Thoracic aorta (tissue), 2 donors: ENCODE data around the gene PDE4B. TPM values are rescaled to one million over a fixed set of nuclear protein-coding genes. Genes with fewer than 3 reads are reported as not detected.

ENCODE experiments used
- ATAC-seq: fragments of 150-250 bp; one replicate; pipeline ENCODE4 v1.8.0; 2017; ENCODE audit warnings: low read depth; ENCODE audit not compliant: insufficient number of reproducible peaks, low FRiP score
- DNase-seq: peaks from one replicate; pipeline ENCODE4 v3.0.0-alpha.2; 2020; ENCODE audit warnings: low spot score
- H3K27ac ChIP-seq, 2 donors: fragments of 200-600 bp; sonication (generic); 1 replicate in 1 of 2; 2 replicates in 1 of 2; pipeline ENCODE4 v1.5.1; 2016; ENCODE audit warnings: mild to moderate bottlenecking in 2 of 2, moderate library complexity in 2 of 2
- H3K27me3 ChIP-seq: fragments of 200-600 bp; sonication (generic); replicated peaks from 2 replicates; pipeline ENCODE4 v1.6.0; 2016; ENCODE audit warnings: mild to moderate bottlenecking; ENCODE audit not compliant: insufficient read depth
- H3K36me3 ChIP-seq: fragments of 200-600 bp; sonication (generic); one replicate; pipeline ENCODE4 v1.5.1; 2016
- H3K4me1 ChIP-seq, 2 donors: fragments of 200-600 bp; sonication (generic); 1 replicate in 1 of 2; 2 replicates in 1 of 2; pipeline versions ENCODE4 v1.5.1 to v1.6.0; 2016; ENCODE audit warnings: low read depth in 2 of 2, mild to moderate bottlenecking in 1 of 2; ENCODE audit not compliant: control insufficient read depth in 1 of 2
- H3K4me3 ChIP-seq: fragments of 200-600 bp; sonication (generic); 2 replicates; pipeline ENCODE4 v1.5.1; 2016; ENCODE audit warnings: mild to moderate bottlenecking
- H3K9me3 ChIP-seq: fragments of 200-600 bp; sonication (generic); 2 replicates; pipeline ENCODE4 v1.5.1; 2016
- total RNA-seq, 2 donors: library from RNA; depleted of rRNA; stranded (reverse); fragments of >200 nt; gene quantifications; one replicate each; pipeline versions ENCODE4 v1.1.0 to v1.2.3, GENCODE V29; 2016
- TF ChIP-seq, protein P1 (sequence below): fragments of 200-600 bp; sonication (generic); IDR thresholded peaks from one replicate; pipeline ENCODE4 v1.5.1; 2019; ENCODE audit warnings: antibody characterized with exemption

The PDE4B gene
- total RNA-seq, 2 donors from 2014 or later, result 29.0 to 42.4 TPM

DNA sequence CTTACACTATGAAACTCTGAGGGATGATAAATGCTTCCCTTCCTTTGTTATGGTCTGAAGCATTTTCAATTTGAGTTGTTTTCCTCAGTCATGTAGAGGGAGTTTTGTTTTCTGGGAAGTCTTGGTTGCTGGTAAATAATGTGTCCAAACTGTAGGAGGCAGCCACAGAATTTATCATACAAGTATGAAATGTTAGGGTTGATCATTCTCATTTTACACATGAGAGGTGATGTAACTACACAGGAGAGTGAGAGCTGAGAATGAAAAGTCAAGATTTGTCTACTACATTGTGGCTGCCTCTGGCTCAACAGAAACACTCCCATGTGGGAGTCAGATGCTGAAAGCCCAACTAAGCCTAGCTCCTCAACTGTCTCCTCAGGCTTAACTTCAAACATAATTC is 558.8 kb downstream of the PDE4B start:
- no peaks in the 10 kb centered on the region for H3K36me3 ChIP-seq
- no peak overlapping the region for H3K4me3 ChIP-seq
- no peaks in the 10 kb centered on the region for H3K9me3 ChIP-seq
- ATAC-seq (no peak), DNase-seq (no peak)
- peaks cover 21 to 31% of the 10 kb centered on the region in 2 donors for H3K4me1 ChIP-seq
- H3K27ac ChIP-seq, result no peak overlapping the region
- H3K27me3 ChIP-seq, result no peaks in the 10 kb centered on the region
- TF ChIP-seq, protein P1, sequence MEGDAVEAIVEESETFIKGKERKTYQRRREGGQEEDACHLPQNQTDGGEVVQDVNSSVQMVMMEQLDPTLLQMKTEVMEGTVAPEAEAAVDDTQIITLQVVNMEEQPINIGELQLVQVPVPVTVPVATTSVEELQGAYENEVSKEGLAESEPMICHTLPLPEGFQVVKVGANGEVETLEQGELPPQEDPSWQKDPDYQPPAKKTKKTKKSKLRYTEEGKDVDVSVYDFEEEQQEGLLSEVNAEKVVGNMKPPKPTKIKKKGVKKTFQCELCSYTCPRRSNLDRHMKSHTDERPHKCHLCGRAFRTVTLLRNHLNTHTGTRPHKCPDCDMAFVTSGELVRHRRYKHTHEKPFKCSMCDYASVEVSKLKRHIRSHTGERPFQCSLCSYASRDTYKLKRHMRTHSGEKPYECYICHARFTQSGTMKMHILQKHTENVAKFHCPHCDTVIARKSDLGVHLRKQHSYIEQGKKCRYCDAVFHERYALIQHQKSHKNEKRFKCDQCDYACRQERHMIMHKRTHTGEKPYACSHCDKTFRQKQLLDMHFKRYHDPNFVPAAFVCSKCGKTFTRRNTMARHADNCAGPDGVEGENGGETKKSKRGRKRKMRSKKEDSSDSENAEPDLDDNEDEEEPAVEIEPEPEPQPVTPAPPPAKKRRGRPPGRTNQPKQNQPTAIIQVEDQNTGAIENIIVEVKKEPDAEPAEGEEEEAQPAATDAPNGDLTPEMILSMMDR, result no peak

DNA sequence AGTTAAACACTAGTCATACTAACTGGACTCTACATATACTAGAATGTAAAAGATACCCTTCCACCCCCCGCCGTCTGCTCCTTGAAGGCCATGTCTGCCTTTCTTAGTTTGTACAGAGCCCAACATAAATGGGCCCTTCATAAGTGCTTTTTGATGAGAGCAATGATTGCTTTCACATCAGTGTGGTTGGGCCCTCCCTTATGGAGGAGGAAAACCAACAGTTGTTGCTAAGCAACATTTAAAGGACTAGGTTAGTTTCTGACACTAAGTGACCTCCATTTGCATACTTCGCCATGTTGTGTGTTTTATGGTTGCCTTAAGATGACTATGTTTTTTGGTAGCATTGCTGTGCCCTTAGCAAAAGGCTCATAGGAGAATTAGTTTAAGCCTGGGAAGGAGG is 559.2 kb downstream of the PDE4B start:
- DNase-seq, result no peak
- Histone ChIP-seq H3K27ac (no peak overlapping the region), H3K4me1 (peaks cover 21 to 31% of the 10 kb centered on the region in 2 donors)

DNA sequence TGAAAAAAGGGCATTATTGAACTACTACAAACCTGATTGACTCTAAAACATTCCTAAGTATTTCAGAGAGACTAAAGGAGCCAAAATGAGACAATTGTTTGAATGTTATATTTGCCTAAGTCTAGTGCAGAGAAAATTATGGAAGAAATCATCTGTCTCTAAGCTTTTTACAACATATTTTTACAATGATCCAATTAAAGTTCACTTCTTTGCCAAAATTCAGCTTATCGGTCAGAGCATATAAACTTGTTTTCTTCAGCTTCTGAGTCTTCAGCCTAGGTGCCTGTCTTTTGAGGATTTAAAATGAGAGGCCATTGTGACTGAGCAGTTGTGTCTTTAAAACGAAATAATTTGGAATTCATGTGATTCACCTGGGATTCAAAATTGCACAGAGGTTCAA is 560.1 kb downstream of the PDE4B start:
- Histone ChIP-seq H3K27me3 (no peaks in the 10 kb centered on the region), H3K27ac (no peak overlapping the region), H3K9me3 (no peaks in the 10 kb centered on the region), H3K4me3 (no peak overlapping the region), H3K36me3 (no peaks in the 10 kb centered on the region), H3K4me1 (peaks cover 21 to 31% of the 10 kb centered on the region in 2 donors)
- TF ChIP-seq, protein P1, result no peak
- ATAC-seq, result no peak
- no peak for DNase-seq

More for the DNA sequence above, 559.2 kb downstream of the PDE4B start:
- H3K9me3 ChIP-seq, result no peaks in the 10 kb centered on the region
- no peak for ATAC-seq
- TF ChIP-seq, protein P1, result no peak
- no peaks in the 10 kb centered on the region for H3K27me3 ChIP-seq
- no peaks in the 10 kb centered on the region for H3K36me3 ChIP-seq
- H3K4me3 ChIP-seq, result no peak overlapping the region

DNA sequence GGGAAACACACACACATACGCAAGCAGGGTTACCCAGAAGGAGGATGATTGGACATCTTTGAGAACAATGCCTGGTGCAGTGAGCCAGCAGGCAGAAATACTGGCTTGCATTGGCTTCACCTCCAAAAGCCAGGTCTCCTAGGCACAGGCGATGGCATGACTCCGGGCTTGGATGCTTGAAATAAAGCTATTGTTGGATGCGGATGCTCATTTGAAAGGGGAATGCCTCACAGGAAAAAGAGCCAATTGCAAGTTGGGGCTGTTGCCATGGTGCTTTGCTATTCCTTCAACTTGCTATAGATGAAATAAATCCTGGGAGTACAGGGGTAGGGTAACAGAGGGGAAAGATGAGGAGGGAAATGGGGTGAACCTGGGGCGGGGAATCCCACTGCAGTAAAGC is 560.6 kb downstream of the PDE4B start:
- Histone ChIP-seq H3K4me1 (peaks cover 21 to 31% of the 10 kb centered on the region in 2 donors), H3K9me3 (no peaks in the 10 kb centered on the region), H3K4me3 (no peak overlapping the region), H3K27ac (no peak overlapping the region), H3K36me3 (no peaks in the 10 kb centered on the region), H3K27me3 (no peaks in the 10 kb centered on the region)
- no peak for ATAC-seq
- TF ChIP-seq, protein P1, result no peak
- DNase-seq, result no peak

DNA sequence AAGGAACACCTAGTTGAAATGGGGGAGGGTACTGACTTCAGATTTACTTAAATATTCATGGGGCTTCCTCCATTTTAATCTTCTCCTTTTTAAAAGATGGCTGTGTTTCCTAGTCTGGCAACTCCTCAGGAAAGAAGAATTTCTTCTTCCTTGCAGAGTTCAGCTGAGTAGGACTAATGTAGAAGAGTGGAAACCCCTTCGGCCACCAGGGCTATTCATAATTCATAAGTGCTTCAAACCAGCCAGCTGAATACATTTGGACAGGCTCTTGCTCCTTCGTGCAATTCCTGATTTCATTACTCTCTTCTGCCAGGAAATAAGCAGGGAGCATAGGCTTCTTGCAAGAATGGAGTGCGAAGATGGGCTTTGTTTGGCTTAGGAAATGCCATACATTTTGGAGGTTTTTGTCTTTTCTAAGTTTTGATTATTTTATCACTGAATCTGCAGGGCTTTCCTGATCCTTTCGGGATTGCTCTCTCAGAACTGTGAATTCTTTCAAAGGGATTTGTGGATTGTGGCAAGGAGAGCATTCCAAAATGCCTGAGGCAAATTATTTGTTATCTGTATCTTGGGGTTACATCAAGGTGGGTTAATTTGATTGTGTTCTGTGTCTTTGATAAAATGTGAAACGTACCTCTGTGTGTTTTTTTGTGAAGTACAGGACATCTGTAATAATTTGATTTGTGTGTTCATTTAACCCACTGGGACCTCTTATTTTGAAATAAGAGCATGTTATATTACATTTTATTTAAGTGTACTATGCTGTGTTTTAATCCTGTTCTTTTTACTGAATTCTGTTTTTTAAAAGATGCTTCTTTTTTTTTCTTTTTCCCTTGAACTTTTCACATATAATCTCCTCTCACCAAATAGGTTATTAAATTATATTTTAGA is 561.9 kb downstream of the PDE4B start:
- ATAC-seq, result no peak

More for the DNA sequence above, 561.9 kb downstream of the PDE4B start:
- no peak overlapping the region for H3K27ac ChIP-seq
- no peaks in the 10 kb centered on the region for H3K9me3 ChIP-seq
- no peaks in the 10 kb centered on the region for H3K27me3 ChIP-seq
- peak overlapping the region; percentile 21 for H3K4me3 ChIP-seq
- no peaks in the 10 kb centered on the region for H3K36me3 ChIP-seq
- TF ChIP-seq, protein P1, result no peak
- peaks cover 22 to 29% of the 10 kb centered on the region in 2 donors for H3K4me1 ChIP-seq
- no peak for DNase-seq
